Measurements from ENCODE around the gene MRPS34.

DNA sequence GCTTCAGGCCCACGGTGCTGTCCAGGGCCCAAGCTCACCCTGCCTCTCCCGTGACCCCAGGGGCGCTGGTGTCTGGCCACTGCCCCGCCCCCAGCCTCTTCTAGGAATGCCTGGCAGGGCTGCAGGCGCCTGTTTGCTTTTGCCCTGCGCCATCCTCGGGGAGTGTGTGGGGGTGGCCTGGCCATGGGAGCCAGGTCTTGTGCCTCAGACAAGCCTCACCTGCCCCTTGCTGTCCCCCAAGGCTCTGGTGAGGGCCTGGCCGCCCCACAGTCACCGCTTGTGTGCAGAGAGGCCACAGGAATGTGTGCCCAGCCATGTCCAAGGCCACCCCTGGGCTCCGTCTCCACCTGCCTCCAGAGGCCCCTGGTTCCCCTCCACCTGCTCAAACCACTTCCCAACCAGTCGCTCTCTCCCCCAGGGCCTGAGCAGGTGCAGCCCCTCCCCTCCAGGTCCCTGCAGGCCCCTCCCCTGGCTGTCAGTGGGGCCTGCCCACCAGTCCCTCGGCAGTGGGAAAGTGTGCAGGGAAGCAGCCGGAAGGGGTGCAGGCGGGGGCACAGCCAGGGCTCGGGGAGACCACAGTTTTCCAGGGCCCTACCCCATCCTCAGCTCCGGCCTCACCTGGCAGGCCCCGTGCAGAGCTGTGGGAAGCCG, 21.4 kb upstream of the MRPS34 start:
- no peak for TF ChIP-seq EP300 (IDR thresholded peaks at IDR 0.05)
- TF ChIP-seq CTCF (IDR thresholded peaks at IDR 0.05) = no peak

All from gastroesophageal sphincter (tissue), 3 donors.